HL-60 (cell line): ENCODE results near the gene MMP25.

ENCODE experiments used
- CTCF ChIP-seq: IDR thresholded peaks from one replicate; pipeline ENCODE4 v1.5.1; 2011; ENCODE audit warnings: low read length, control low read depth, inconsistent platforms; ENCODE audit not compliant: insufficient read depth
- GABPA ChIP-seq: IDR thresholded peaks from 2 replicates; pipeline ENCODE4 v1.6.1; 2012; ENCODE audit warnings: low read depth
- POLR2AphosphoS5 ChIP-seq: IDR thresholded peaks from 2 replicates; pipeline ENCODE4 v1.6.1; 2012; ENCODE audit warnings: low read depth

- TF ChIP-seq CTCF (peak; percentile 11), POLR2AphosphoS5 (no peak), GABPA (no peak)
Measured at GRCh38 chr16:3021449-3022207, 24.7 kb upstream of the MMP25 start.
